ENCODE results near the gene VPS33A.
A peak's percentile ranks its signal among the peaks of the same experiment; 100 is the strongest.

The VPS33A gene

DNA sequence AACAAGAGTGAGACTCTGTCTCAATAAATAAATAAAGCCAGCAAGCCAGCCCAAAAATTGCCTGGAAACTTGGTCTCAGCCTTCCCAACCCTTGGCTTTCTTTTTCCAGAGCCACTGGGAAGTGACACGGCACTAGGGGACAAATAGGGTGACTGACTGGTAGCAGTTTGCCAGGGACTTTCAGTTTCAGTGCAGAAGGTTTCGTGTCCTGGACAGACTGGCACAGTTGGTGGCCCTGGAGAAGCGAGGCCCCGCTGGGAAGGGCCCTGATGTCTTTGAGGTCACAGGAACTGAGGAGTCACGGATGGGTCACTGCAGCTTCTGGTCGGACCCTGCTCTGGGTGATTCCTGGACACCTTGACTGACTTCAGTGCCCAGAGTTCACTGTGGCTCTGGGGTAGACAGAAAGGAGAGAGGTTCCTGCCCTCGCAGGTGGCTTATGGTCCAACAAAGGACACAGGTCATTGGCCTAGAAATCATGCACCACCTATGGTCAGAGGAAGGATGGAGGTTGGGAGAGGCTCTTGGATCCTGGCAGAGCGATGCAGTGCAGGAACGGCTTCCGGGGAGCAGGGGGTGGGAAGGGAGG is 80.7 kb downstream of the VPS33A start:
- TF ChIP-seq, protein P1, sequence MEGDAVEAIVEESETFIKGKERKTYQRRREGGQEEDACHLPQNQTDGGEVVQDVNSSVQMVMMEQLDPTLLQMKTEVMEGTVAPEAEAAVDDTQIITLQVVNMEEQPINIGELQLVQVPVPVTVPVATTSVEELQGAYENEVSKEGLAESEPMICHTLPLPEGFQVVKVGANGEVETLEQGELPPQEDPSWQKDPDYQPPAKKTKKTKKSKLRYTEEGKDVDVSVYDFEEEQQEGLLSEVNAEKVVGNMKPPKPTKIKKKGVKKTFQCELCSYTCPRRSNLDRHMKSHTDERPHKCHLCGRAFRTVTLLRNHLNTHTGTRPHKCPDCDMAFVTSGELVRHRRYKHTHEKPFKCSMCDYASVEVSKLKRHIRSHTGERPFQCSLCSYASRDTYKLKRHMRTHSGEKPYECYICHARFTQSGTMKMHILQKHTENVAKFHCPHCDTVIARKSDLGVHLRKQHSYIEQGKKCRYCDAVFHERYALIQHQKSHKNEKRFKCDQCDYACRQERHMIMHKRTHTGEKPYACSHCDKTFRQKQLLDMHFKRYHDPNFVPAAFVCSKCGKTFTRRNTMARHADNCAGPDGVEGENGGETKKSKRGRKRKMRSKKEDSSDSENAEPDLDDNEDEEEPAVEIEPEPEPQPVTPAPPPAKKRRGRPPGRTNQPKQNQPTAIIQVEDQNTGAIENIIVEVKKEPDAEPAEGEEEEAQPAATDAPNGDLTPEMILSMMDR (IDR thresholded peaks at IDR 0.05; ENCODE audit: extremely low read depth, missing control alignments), result no peak
- no peak for DNase-seq (ENCODE audit: low spot score)

DNA sequence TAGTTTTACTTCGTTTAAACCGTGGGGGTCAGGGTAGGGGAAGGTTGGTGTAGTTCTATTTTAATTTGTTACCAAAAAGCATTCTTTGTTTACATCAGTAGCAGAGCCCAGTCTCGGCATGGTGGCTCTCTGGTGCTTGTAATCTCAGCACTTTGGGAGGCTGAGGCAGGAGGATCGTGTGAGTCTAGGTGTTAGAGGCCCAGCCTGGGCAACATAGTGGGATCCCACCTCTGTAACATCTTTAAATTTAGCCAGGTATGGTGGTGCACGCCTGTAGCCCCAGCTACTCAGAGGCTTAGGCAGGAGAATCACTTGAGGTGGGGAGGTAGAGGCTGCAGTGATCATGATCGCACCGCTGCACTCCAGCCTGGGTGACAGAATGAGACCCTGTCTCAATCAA is 81.2 kb downstream of the VPS33A start:
- TF ChIP-seq, protein P1 (IDR thresholded peaks at IDR 0.05; ENCODE audit: extremely low read depth, missing control alignments), result no peak
- DNase-seq (ENCODE audit: low spot score), result no peak

DNA sequence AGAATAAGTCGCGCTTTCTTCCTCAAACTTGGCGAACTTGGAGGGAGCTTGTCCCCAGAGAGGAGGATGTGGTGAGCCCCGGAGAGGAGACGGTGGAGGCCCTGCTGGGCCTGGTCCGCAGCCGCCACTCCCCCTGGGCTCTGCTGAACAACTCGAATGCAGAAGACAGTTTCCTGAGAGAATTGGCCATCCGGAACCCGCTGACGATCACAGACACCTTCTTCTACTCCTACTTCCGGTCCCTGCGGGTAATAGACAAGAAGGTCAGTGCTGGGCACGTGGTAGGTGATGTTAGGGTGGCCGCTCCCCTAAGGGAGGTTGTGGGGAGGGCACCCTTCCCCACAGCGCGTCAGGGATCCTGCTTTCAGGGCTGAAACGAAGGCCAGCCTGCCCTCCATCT is 81.8 kb downstream of the VPS33A start:
- peak; percentile 60 for DNase-seq (ENCODE audit: low spot score)
- TF ChIP-seq, protein P1 (IDR thresholded peaks at IDR 0.05; ENCODE audit: extremely low read depth, missing control alignments), result no peak

DNA sequence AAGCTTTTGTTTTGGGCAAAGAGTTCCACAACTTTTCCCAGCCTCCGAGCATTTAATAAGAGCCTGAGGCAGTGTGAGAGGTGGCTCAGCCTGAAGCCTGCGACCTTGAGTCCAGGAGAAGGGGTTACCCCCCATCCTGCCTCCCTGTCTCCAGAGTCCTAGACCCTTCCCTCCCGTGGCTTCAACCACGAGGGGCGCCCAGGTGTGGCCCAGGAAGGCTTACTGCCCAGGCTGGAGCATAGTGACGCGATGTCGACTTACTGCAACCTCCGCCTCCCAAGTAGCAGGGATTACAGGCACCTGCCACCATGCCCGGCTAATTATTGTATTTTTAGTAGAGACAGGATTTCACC is 82.7 kb downstream of the VPS33A start:
- DNase-seq (ENCODE audit: low spot score), result no peak
- TF ChIP-seq, protein P1 (IDR thresholded peaks at IDR 0.05; ENCODE audit: extremely low read depth, missing control alignments), result no peak

DNA sequence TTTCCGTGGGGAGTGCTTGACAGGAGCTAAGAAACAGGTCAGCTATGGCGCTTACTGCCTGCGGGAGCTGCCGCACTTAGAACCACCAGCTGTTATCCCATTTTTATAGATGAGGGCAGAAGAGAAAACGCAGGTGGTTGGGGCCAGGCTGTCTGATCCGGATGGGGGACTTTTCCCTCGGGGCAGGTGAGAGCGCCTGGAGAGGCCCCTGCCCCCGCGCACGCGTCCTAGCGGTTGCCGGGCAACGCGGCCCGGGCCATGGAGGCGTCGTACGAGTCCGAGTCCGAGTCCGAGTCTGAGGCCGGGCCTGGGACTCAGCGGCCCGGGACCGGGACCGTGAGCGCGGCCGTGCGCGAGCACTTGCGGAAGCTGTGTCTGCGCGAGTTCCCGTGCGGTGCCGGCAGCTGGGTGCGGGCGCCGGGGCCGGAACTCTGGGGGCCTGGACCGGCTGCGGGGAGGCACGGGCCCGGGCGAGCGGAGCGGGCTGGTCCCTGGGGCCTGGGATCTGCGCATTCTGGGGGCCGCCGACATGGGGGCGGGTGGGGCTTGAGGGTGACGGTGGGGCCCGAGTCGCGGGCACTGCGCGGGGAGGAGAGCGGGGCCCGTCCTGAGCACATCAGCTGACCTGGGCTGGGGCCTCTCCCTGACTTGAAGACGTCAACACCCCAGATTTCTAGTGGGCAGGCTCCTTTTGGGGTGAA is 83.3 kb downstream of the VPS33A start, which contains the start of gene LRRC43:
Gene LRRC43, plus strand, starts transcription at position 237 of the 701 bp plus-strand sequence. Its CDS starts 22 bp downstream, at position 259.
- peak; percentile 67 for DNase-seq (ENCODE audit: low spot score)
- TF ChIP-seq, protein P1 (IDR thresholded peaks at IDR 0.05; ENCODE audit: extremely low read depth, missing control alignments), result no peak
